CD4-positive, alpha-beta T cell treated with Interleukin-12 subunit alpha and Interleukin-12 subunit beta, for 1 hour (primary cell): ENCODE data around the gene CNGB1.
"Not testable (repeated sequence)": the region's sequence is repeated elsewhere in the genome, so short reads cannot be mapped to it uniquely, and the experiment has no call there.

ENCODE experiments used
- DNase-seq: peaks from one replicate; pipeline ENCODE4 v3.0.0-alpha.2; 2020

Gene CNGB1

DNA sequence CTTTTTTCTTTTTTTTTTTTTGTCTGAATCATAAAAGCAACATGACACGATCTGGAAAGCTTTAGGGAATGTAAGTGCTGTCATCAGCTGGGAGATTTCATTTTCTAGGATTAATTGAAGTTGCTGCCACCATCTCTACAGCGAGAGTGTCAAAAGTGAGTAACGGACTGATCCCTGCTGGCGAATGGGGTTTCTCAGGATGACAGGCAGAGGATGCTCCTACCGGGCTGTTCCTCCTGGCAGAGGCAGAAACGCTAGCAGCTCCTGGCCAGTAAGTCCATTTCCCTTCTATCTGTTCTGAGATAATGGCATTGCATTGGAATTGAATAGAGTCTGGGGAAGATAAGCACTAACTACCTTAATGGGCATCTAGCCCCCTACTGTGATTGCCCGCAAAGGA, 88.1 kb downstream of the CNGB1 start:
- DNase-seq = no peak

DNA sequence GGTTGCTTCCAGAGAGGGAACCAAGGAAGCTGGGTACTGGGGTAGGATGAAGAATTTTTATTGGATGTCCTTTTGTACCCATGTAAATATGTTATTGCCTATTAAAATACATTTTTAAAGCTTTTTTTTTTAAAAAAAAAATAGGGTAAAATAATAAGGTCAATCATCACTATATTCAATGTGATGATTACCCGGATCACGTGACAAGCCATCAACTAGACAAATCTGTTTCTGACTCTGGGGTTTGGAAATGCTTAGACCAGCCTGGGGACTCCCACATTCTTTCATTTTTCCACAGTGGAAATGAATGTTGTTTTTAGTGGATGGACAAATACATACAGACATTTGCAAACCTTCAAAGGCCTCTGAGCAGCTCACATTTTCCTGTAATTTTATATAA, 88.7 kb downstream of the CNGB1 start:
- DNase-seq = no peak

DNA sequence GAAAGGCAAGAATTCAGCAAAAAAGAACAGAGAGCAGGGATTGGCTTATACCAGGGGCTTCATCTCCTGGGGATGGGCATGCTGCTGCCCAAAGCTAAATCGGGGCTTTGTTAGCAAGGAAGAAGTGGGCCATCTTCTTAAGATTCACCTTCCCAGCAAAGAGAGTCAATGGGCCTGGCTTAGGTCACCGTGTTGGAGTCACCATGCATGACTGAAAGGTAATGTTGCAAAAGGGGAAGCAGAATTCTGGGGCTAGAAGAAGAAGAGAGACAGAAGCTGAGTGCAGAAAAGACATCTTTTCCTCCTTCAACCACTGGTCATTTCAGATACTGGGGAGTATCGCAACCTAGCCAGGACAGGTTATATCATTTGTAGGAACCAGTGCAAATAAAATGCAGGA, 92.3 kb downstream of the CNGB1 start:
- no peak for DNase-seq

DNA sequence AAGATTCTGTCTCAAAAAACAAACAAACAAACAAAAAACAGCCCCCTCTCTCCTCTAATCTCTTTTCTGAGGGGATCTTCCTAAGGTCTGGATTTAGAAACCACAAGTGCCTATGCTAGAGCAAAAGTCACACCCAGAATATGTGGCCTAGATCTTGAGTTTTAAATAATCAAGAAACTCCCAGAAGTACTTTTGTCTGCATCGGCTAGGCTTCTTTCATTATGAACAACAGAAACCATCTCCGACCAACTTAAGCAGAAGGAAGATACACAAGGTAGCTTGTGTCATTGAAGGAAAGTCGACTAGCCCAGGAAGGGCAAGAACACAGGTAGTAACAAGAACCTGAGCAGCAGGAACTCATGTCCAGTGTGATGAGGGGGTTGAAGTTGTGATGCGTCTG, 94.7 kb downstream of the CNGB1 start:
- no peak for DNase-seq

DNA sequence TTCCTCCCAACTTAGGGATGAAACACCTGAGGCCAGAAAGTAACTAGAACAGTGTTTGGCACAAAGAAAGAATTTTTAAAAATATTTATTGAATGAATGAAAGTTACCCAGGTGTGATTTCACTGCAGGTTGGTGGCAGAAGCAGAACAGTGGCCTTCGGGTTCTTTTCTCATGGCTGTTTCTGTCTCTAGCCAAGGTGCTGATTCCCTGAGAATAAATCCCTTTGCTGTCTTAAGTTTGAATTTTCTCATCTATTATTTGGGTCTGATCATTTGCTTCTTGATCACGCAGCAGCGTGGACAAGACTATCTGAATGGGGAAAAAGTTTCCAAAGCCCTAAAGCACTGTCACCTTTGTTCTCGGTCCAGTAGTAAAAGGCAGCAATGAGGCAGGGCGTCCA, 95.6 kb downstream of the CNGB1 start:
- no peak for DNase-seq

DNA sequence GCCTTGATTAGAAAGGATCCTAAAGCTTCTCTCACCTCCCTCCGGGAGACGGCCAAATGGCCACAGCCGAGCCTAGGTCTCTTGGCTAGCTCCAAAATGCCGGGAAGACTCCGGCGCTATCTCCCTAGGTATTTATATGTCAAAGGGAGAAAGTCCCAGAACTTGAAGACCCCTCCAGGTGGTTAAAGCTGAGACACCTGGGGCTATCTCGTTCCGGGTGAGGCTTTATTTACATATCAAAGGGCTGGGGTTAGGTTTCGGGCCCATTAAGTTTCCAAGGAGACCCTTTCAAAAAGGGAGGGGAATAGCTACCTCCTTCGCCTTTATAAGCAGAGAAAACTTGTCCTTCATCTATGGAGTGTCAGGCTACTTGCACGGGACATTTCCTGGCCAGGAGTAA, 97.7 kb downstream of the CNGB1 start:
- no peak for DNase-seq

DNA sequence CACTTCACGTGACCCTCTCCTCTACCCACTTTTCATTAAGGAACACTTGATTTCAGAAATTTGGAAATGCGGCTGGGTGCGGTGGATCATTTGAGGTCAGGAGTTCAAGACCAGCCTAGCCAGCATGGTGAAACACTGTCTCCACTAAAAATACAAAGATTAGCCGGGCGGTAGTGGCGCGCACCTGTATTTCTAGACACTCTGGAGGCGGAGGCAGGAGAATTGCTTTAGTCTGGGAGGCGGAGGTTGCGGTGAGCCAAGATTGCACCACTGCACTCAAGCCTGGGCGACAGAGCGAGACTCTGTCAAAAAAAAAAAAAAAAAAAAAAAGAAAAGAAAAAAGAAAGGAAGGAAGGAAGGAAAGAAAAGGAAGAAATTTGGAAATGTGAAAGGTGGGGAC, 98.2 kb downstream of the CNGB1 start:
- DNase-seq = not testable (repeated sequence)

DNA sequence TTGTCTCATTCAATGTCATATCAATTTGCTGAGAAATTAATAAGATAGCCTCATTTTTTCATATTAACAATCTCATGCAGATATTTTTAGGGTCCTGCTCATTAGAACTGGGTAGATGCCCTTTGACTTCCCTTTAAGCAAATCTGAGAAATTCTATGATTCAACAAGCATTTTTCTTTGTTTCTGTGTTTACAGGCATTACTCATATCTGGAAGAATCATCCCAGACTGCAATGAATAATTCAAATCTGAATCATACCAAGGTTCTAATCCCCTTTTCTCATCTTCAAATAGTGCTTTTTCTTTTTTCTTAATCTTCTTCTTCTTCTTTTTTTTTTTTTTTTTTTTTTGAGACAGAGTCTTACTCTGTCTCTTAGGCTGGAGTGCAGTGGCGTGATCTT, 99.5 kb downstream of the CNGB1 start:
- DNase-seq = no peak

DNA sequence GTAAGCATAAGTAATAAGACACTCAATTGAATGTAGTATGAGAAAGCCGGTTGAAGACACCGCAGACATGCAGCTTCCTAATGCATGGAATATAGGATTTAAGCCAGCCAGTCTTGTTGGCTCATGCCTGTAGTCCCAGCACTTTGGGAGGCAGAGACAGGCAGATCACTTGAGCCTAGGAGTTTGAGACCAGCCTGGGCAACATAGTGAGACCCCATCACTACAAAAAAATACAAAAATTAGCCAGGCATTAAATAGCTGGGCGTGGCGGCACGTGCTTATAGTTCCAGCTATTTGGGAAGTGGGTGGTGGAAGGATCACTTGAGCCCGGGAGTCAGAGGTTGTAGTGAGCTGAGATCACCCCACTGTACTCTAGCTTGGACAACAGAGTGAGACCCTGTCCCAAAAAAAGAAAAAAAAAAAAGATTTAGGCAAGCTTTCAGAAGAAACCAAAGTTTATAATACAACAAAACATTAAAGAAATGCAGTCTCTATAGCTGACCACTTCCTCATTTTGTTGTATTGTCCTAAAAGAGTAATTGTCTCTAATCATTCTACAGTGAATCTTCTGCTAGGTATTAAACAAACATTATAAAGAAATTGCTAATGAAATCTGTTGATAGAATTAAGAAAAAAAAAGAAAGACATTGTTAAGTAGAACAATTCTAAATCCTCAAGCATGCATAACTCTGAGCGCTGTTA, 100.0 kb downstream of the CNGB1 start:
- DNase-seq = no peak

DNA sequence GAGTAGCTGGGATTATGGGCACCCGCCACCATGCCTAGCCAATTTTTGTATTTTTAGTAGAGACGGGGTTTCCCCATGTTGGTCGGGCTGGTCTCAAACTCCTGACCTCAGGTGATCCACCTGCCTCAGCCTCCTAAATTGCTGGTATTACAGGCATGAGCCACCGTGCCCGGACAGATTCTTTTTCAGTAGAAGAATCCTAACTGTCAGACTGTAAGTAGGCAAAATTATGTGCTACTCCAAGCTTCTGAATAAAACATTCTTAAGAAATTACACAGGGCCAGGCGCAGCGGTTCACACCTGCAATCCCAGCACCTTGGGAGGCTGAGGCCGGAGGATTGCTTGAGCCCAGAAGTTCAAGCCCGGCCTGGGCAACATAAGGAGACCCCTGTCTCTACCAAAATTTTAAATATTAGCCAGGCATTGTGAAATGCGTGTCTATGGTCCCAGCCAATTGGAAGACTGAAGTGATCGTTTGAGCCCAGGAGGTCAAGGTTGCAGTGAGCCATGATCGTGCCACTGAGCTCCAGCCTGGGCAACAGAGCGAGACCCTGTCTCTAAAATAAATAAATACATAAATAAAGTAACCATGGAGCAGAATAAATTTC, 101.9 kb downstream of the CNGB1 start:
- no peak for DNase-seq

DNA sequence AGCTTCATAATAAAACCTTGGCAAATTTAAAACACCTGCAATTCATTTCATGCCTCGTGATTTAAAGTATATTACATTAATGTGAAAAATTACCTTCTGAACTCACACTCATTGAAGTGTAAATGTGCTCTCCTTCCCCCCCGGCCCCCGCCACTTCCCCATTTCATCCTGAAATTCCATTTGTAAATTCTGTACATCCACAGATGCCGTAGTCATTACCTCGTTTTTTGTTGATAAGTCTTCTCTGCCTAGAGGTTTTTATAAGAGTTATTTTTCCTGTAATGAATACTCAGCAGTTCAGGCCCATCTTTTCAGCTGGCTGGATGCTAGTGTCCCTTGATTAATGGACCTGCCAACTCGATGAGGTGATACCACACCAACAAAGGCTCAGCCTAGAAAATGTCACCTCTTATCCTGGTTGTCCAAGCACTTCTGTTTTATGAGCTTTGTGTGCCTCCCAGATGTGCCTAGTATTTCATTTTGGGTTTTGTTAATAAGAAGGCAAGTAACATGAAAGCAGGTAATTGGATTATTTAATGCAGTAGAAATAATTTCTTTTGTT, 103.8 kb downstream of the CNGB1 start:
- no peak for DNase-seq

DNA sequence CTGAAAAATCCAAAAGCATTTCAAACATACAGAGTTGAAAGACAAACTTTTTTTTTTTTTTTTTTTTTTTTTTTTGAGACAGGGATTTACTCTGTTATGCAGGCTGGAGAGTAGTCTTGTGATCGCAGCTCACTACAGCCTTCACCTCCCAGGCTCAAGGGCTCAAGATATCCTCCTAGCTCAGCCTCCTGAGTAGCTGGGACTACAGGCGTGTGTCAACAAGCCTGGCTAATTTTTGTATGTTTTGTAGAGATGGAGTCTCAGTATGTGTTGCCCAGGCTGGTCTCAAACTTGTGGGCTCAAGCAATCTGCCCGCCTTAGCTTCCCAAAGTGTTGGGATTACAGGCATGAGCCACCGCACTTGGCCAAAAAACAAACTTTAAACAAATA, 104.4 kb downstream of the CNGB1 start:
- no peak for DNase-seq

DNA sequence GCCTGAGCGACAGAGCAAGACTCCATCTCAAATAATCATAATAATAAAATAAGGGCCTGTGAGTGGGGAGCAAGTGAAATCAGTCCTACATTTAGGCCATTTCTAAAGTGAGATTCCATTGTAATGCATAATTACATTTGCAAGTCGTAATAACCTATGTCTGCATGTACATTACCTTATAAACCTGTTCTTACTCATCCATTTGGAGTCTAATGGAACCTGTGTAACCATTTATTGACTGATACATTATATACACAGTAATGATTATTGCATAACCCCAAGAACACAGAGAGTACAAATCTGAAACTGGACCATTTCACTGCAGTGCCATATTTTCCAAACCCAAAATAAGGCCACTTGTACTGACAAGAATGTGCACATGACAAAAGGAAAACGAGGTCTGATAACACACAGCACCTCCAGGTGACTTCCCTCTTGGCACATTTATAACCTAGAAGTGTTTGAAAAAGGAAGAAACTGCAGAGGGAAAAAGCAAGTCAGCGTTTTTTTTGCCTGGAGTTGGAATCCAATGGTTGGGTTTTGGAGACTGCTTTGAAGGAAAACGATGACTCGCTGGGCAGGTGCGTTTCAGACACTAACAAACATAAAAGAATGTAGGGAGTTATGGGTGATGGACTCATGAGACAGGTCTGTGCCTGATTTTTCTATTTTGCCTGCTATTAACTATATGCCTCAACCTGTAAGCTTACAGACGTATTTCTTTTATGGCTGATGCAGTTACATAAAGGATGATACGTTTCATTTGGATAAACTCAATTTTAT, 105.0 kb downstream of the CNGB1 start:
- no peak for DNase-seq

DNA sequence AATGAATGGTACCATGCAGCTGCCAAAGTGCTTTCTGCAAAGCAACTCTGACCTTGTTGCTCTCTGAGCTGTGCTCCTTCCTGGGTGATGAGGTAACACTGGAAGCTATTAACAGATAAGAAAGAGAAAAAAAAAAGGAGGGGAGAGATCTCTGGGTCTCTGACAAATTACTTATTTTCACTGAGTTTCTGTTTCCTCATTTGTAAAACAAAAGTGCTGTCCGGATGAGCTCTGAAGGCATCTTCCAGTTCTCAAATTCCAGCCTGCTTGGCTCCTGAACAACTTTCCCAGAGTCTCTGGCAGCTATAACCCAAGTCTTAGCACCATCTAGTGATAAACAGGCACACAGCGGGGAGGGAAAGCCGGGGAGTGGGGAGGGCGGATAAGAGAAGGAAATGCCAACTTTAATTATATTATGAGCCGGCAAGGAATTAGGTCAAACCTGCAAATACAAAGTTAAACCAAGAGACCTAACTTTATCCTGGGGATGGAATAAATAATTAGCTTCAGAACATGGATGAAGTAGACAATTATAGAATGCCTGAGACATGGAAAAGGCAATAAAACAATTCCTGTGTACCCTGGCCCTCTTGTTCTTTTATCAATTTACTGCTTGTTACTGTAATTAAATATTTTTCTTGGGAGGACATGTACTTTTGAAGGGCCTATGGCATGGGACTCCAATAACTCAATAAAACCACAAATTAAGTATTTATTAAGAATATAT, 107.3 kb downstream of the CNGB1 start:
- DNase-seq = no peak

DNA sequence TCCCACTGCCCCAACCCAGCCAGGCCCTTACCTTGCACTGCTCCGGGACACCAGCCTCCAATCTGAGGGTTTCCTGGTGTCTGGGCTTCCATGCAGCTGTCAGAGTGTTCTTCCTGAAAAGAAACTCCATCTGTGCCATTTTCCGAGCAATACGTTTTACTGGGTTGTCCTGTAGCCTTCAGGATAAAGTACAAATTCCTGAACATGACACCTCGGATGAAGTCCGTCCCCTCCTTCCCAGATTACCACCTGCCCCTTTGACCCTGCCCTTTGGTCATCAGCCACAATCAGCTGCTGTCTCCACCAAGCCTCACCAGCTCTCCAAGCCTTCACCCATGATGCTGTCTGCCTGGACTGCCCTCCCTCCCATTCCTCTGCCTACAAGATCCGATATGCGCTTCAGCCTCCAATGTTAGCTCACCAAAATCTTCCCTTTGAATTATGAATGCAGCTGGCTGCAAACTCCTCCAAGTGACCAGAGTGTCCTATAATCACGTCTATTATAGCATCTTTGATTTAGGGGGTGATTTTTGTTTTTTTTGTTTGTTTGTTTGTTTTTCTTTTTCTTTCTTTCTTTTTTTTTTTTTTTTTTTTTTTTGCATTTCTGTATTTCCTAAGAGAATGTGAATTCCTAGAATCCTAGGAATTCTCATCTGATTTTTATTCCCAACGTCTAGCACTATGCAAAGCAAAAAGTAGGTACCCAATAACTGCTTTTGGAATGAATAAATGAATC, 108.1 kb downstream of the CNGB1 start:
- no peak for DNase-seq

DNA sequence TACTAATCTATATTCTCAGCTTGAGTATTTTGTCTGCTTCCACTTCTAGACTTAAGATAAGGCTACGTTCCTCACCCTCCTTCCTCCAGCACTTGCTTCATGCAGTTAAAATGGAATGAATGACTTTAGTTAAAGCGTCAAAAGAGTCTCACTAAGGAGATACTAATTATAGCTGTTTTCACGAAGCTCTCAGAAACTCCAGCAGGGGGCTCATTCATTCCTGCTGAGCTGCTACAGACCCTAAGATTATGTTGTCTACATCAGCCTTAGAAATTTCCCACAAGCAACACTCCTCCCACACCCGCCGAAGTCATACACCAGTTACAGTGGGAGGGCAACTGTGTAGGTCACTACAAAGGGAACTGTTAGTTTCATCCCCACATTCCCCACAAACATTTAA, 111.6 kb downstream of the CNGB1 start:
- DNase-seq = no peak

DNA sequence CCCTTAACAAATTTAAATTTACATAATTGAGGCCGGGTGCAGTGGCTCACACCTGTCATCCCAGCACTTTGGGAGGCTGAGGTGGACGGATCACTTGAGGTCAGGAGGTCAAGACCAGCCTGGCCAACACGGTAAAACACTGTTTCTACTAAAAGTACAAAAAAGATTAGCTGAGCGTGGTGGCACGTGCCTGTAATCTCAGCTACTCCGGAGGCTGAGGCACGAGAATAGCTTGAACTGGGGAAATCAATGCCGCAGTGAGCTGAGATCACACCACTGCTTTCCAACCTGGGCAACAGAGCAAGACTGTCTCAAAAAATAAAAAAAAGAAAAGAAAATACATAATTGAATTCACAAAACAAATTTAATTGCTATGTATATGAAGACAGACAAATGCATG, 112.3 kb downstream of the CNGB1 start:
- no peak for DNase-seq

DNA sequence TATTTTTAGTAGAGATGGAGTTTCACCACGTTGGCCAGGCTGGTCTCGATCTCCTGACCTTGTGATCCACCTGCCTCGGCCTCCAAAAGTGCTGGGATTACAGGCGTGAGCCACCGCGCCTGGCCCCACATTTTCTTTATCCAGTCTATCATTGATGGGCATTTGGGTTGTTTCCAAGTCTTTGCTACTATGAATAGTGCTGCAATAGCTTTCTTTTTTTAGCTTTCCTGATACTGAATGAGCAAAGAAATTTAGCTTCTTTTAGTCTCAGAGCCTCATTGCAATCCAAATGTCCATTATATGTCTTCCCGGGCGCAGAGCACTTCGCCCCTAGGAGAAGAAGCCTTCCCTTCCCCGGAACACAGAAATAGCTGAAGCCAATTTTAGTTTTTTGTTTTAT, 112.9 kb downstream of the CNGB1 start:
- not testable (repeated sequence) for DNase-seq

DNA sequence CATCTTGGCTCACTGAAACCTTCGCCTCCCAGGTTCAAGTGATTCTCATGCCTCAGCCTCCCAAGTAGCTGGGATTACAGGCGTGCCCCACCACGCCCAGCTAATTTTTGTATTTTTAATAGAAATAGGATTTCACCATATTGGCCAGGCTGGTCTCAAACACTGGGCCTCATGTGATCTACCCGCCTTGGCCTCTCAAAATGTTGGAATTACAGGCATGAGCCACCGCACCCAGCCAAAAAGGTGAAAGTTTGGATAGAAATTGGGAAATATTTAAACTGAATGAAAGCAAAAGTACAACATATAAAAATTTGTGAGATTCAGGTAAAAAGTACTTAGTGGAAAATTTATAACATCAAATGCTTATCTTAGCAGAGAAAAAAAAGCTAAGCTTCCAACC, 115.7 kb downstream of the CNGB1 start:
- DNase-seq = no peak

DNA sequence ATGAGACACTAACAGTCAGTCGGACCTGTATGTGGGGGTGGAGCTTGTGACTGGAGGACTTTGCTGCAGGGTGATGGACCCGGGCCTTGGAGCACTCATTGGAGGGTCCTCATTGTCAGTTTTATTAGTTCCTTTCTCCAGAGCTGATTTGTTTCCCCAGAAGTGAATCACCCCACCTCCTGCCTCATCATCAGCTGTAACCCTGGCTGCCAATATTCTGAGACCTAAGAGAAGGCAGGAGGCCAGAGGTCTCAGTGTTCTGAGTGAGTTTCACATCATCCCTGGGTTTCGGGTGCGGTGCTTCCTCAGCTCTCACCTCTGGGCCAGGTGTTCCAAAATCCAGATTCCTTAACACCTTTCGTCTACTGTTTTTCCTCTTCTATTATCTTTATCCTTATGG, 118.7 kb downstream of the CNGB1 start:
- DNase-seq = no peak

DNA sequence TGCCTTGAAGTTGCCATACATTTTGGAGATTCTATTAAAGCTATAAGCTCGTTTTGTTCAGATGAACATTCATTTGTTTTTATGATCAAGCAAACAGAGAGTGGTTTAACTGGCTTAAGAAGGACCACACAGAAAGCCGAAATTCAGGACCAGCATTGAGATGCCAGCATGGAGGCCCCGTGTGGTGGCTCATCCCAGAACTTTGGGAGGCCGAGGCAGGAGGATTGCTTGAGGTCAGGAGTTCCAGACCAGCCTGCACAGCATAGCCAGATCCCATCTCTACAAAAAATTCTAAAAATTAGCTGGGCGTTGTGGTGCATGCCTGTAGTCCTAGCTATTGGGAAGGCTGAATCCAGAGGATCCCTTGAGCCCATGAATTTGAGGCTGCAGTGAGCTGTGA, 122.7 kb downstream of the CNGB1 start:
- no peak for DNase-seq

DNA sequence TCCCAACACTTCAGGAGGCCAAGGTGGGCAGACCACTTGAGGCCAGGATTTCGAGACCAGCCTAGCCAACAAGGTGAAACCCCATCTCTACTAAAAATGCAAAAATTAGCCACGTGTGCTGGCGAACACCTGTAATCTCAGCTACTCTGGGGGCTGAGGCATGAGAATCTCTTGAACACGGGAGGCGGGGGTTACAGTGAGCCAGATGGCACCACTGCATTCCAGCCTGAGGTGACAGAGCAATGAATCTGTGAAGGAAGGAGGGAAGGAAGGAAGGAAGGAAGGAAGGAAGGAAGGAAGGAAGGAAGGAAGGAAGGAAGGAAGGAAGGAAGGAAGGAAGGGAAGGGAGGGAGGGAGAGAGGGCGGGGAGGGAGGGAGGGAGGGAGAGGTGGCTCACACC, 124.0 kb downstream of the CNGB1 start:
- not testable (repeated sequence) for DNase-seq
